ENCODE data around the gene ORC5.

ORC5 gene

GRCh38 chr7:104135760-104136558, 71.9 kb downstream of the ORC5 start:
- Histone ChIP-seq H3K4me2 (ENCODE audit: low read depth, low read length, poor library complexity, severe bottlenecking) (no peak overlapping the region), H3K79me2 (ENCODE audit: insufficient read depth, low read length) (no peaks in the 10 kb centered on the region), H4K20me1 (ENCODE audit: low read depth, low read length) (no peaks in the 10 kb centered on the region), H2AFZ (ENCODE audit: low read depth, low read length, severe bottlenecking) (no peak overlapping the region), H3K9me3 (ENCODE audit: insufficient read depth, low read length) (no peaks in the 10 kb centered on the region), H3K9me2 (replicated peaks; ENCODE audit: insufficient read depth, low read length) (no peaks in the 10 kb centered on the region), H3K27me3 (ENCODE audit: low read length) (no peaks in the 10 kb centered on the region), H3K27ac (ENCODE audit: low read depth, low read length) (no peak overlapping the region), H3K4me3 (ENCODE audit: insufficient read depth, low read length, poor library complexity, severe bottlenecking) (no peak overlapping the region), H3F3A (ENCODE audit: insufficient read depth) (no peaks in the 10 kb centered on the region), H3K36me3 (ENCODE audit: low read length) (peaks cover 19% of the 10 kb centered on the region; the same call in 1 of the 2 replicates), H3K9ac (ENCODE audit: low read length) (no peak overlapping the region)
- no peak for TF ChIP-seq CTCF (IDR thresholded peaks at IDR 0.05; ENCODE audit: insufficient read depth, low read length, poor library complexity, severe bottlenecking)
- no peak for TF ChIP-seq EZH2phosphoT487 (conservative IDR thresholded peaks at IDR 0.05; ENCODE audit: low read length)

- no peak overlapping the region for H3K9ac ChIP-seq (ENCODE audit: low read length)
- H2AFZ ChIP-seq (ENCODE audit: low read depth, low read length, severe bottlenecking) = no peak overlapping the region
- H3K9me3 ChIP-seq (ENCODE audit: insufficient read depth, low read length) = no peaks in the 10 kb centered on the region
- no peak overlapping the region for H3K4me2 ChIP-seq (ENCODE audit: low read depth, low read length, poor library complexity, severe bottlenecking)
- no peak for TF ChIP-seq EZH2phosphoT487 (conservative IDR thresholded peaks at IDR 0.05; ENCODE audit: low read length)
- TF ChIP-seq CTCF (IDR thresholded peaks at IDR 0.05; ENCODE audit: insufficient read depth, low read length, poor library complexity, severe bottlenecking) = no peak
- H3K27ac ChIP-seq (ENCODE audit: low read depth, low read length) = no peak overlapping the region
- no peaks in the 10 kb centered on the region for H4K20me1 ChIP-seq (ENCODE audit: low read depth, low read length)
- H3K9me2 ChIP-seq (replicated peaks; ENCODE audit: insufficient read depth, low read length) = no peaks in the 10 kb centered on the region
- H3K79me2 ChIP-seq (ENCODE audit: insufficient read depth, low read length) = no peaks in the 10 kb centered on the region
- H3K27me3 ChIP-seq (ENCODE audit: low read length) = no peaks in the 10 kb centered on the region
- peaks cover 34% of the 10 kb centered on the region; the same call in 1 of the 2 replicates for H3K36me3 ChIP-seq (ENCODE audit: low read length)
- no peak overlapping the region for H3K4me3 ChIP-seq (ENCODE audit: insufficient read depth, low read length, poor library complexity, severe bottlenecking)
- H3F3A ChIP-seq (ENCODE audit: insufficient read depth) = no peaks in the 10 kb centered on the region
These were observed 74.6 kb downstream of the ORC5 start for GRCh38 chr7:104133238-104133637.

GRCh38 chr7:104130726-104131125, 77.1 kb downstream of the ORC5 start:
- peaks cover 44% of the 10 kb centered on the region; the same call in 1 of the 2 replicates for H3K36me3 ChIP-seq (ENCODE audit: low read length)
- H3K4me2 ChIP-seq (ENCODE audit: low read depth, low read length, poor library complexity, severe bottlenecking) = no peak overlapping the region
- no peak overlapping the region for H2AFZ ChIP-seq (ENCODE audit: low read depth, low read length, severe bottlenecking)
- no peaks in the 10 kb centered on the region for H3F3A ChIP-seq (ENCODE audit: insufficient read depth)
- no peaks in the 10 kb centered on the region for H3K9me2 ChIP-seq (replicated peaks; ENCODE audit: insufficient read depth, low read length)
- H3K27ac ChIP-seq (ENCODE audit: low read depth, low read length) = no peak overlapping the region
- TF ChIP-seq CTCF (IDR thresholded peaks at IDR 0.05; ENCODE audit: insufficient read depth, low read length, poor library complexity, severe bottlenecking) (no peak), EZH2phosphoT487 (conservative IDR thresholded peaks at IDR 0.05; ENCODE audit: low read length) (no peak)
- H4K20me1 ChIP-seq (ENCODE audit: low read depth, low read length) = no peaks in the 10 kb centered on the region
- H3K79me2 ChIP-seq (ENCODE audit: insufficient read depth, low read length) = no peaks in the 10 kb centered on the region
- H3K9me3 ChIP-seq (ENCODE audit: insufficient read depth, low read length) = no peaks in the 10 kb centered on the region
- H3K27me3 ChIP-seq (ENCODE audit: low read length) = no peaks in the 10 kb centered on the region
- no peak overlapping the region for H3K4me3 ChIP-seq (ENCODE audit: insufficient read depth, low read length, poor library complexity, severe bottlenecking)
- no peak overlapping the region for H3K9ac ChIP-seq (ENCODE audit: low read length)

Measured in SU-DHL-6 (cell line).